Stimulated activated CD4-positive, alpha-beta T cell treated with anti-CD3 and anti-CD28 coated beads, Interleukin-1b, Interleukin-23, amount 100 ng/mL, for 48 hours (primary cell): ENCODE results near the gene GLRA2.

Experiments used
- DNase-seq: peaks from one replicate; pipeline ENCODE4 v3.0.0-alpha.2; 2020

GLRA2 gene

DNA sequence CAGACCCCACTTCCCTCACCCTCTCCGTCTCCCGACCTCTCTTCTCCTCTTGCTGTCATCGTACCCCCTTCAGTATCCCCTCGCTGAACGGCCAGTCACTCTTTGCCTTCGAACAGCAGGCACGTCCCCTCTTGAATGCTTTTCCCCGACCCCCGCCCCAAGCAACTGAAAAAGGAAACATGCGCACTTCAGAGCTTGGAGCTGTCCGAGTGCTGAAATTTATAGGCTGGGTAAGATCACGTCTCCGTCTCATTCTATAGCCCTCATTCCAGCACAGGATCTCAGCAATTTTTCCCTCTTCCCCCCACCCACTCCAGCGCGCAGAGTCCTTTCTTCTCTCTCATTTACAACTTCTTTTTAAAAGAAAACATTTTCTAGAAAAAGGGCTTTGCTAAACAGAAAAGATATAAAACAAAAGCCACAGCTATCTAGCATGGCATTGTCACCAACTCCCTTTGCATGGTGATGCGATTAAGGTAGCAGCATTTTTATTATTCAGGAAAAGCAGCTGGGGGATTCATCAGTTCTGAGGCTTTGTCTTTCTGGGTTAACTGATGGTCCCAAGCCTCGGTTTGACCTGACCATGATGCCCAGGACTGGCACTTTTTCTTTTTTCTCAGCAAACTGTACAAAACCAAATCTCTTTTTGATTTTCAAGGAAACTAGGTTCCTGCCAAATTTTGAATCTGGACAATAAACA lies at the start of gene GLRA2:
Gene GLRA2 (plus strand): TSS at position 247 of the 700 bp plus-strand sequence. CDS start 522 bp downstream, outside the sequence.
- DNase-seq = no peak

DNA sequence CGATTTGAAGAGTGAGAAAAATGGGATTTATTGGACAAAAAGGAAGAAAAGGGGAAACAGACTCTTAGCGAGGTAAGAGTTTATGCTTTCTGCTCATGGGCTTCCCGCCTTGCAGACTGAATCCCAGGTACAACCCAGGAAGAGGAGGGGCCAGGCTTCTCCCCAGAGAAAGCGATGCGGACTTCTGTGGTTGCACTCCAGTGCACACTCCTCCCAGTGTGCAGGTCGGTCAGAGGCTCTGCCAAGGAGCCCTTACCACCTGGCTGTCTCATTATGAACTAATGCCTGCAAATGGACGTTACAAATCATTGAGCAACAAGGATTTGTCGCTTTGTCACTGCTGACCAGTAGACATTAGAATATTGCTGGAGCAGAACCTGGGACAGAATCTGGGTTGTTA lies 39.9 kb upstream of the GLRA2 start:
- DNase-seq = no peak

DNA sequence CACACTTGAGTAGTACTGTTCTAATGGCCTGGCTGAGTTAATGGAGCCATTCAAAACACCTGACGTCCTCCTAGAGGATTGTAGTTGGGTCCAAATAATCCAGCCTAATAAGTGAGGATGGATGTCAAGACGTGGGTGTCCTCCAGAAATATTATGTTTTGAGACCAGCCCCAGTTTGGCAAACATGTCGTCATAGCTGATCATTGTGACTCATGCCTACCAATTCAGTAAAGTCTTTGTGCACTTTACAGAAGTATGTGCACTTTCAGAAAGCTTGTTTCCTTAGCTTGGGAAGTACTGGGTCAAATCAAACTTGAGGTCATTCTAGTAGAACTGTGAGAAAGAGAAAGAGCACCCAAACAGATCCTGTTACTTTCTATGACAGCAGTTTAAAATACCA lies 37.6 kb upstream of the GLRA2 start:
- DNase-seq = no peak

DNA sequence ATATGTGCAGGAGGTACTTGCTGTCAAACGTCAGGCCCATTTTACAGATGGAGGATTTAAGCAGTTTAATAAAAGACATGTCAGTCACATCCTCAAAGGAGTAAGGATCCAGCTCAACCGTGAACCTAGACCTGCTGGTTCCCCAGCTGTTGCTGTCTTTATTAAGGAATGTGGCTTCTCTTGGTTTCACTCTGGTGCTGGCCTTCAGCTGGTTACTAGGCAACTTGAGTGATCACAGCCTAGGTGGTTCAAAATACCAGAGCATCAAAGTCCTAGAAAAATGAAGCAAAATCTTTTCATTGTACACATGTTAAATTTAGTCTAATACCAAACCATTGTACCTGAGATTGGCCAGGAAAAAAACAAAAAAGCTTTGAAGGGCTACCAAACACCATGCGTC lies 32.7 kb upstream of the GLRA2 start:
- no peak for DNase-seq

DNA sequence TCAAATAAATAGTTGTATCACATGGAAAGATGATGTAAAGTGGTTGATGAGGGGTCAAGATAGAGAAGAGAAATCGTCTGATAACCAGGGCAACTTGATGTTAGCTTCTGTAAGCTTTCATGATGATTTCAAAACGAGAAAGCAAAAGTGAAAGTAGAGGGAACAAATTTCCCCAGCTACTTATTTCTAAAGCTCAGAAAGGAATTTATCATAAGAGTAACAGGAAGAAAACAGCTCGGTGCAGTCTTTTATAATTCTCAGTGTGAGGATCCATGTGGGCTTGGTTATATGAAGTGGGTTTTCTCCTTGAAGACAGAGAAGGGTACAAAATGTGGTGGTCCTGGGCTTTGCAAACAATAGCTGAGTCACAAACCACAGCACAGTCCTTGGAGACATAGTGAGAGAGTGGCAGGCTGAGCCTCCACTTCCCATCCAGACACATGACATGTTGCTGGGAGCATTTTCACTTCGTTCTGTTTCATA lies 32.1 kb upstream of the GLRA2 start:
- DNase-seq = no peak

DNA sequence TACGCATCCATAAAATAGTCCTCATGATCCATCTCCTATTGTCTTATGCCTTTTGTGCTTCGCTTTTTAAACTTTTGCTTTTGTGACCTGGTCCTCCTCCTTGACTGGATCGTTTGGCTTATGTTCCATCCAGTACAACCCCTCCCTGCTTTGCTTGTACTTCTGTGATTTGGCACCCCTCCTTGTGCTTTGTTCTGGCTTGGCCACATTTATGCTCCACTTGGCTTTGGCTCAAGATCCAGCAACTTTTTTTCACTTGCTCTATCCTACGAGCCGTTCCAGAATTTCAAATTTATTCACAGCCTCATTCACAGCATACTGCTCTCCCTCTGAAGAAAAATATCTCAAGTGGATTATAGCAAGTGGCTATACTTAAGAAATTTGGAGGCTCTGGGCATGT lies 28.0 kb upstream of the GLRA2 start:
- no peak for DNase-seq

DNA sequence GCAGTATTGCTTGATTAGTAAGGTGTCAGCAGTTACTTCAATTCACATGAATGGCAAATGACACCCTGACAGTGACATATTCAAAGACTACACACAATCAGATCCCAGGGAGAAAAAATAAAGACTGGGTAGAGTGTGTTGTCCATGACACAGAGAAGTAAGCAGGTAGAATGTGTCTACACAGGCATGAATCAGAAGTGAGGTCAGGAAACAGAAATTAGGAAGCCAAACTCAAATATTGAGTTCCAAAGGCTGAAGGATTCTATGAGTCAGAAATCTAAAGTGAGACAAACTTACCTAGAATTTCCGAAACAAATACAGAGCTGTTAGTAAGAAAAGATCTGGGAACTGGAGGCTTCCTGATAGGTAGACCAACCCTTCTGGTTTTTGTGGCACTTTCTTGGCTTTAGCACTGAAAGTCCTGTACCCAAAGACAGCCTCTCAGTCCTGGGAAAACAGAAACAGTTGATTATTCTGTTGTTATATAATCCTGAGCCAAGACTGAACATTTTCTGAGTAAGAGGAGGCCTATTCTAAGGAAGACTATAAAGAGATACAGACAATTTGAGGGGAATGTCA lies 24.3 kb upstream of the GLRA2 start:
- no peak for DNase-seq

DNA sequence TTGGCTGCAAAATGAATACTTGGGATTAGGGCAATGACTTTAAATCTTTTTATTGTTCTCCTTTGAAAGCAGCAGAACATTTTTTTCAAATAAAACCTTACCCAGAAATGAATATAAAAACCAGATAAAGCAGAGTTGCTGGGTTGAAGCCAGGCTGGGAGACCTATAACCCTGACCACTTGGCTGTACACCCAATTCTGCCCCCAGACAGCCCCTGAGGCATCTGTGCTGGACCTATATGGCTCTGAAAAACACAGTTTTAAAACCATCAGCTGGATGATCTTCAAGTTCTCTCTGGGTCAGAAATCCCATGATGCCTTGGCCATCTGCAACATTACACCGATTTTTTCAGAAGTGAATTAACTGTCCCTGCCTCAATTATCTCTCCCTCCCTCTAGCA lies 23.7 kb upstream of the GLRA2 start:
- no peak for DNase-seq

DNA sequence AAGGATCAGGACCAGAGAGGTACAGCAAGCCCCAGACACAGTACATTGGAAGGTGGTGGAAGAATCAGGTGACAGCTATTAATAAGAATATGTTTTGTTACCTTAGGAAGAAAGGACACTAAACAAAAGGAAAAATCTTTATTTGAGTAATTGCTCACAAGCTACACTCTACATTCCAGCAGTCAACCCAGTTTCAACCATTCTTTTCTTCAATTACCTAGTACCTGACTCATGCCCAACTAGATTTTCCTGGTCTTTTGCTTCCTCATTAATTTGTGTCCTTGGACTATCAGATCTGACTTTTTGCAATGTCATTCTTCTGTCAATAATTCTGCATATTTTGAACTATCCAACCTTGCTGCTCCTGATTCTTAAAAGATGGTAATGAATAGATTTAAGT lies 22.5 kb upstream of the GLRA2 start:
- DNase-seq = no peak

DNA sequence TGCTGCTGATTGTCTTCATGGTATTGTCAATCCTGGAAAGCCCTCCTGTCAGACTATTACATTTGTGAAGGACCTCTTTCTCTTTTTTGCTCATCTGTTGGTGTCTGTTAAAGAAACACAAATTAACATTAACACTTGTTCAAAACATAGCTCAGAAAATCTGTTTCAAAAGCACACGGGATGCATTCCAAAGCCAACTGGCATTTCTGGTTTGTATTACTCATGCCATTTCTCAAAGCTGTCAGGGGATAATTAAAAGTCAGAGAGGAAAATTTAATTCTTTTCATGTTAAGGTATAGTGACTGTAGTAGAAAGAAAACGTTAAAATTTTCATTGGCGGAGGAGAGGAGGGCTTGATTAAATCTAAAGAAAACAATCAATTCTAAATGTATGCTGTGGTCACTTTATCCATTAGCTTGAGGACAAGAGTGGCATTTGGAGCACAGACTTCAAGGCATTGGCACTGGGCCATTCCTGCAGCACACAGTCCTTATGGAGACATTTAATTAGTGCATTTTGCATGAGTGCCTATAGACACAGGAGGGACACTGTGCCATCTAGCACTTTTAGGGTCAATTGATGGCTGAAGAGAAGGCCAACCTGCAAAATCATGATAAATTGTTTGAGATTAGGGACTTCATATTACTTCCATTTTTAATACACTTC lies 21.2 kb upstream of the GLRA2 start:
- no peak for DNase-seq

DNA sequence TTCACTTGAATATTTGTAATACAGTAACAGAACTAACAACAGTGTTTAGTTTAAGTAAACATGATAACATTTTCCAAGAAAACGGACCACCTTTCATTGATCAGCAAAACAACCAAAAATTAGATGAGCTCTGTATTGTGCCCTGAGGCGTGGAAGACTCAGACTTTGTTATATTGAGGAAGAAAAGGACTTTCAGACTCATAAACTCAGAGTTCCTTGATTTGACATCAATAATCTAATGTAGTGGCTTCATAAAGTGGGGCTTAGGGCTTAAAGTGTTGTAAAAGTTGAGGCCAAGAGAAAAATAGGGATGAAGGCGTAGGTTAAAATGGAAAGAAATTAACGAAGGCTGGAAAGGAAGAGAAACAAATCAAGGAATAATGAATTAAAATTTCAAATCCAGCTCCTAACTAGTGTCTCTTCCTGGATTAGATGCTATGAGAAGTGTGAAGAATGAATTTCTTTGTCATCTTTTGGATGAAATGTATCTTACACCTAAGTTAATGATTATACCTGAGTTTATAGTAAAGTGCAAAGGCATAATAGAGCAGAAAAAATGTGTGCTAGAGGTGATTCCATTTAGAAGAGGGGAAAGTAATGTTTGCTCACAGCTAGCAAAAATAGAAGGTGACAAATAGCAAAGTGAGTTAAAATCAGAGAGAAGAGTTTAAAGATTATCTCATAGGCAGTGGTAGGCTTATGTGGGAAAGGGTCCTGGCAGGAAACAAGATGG lies 19.8 kb upstream of the GLRA2 start:
- no peak for DNase-seq

DNA sequence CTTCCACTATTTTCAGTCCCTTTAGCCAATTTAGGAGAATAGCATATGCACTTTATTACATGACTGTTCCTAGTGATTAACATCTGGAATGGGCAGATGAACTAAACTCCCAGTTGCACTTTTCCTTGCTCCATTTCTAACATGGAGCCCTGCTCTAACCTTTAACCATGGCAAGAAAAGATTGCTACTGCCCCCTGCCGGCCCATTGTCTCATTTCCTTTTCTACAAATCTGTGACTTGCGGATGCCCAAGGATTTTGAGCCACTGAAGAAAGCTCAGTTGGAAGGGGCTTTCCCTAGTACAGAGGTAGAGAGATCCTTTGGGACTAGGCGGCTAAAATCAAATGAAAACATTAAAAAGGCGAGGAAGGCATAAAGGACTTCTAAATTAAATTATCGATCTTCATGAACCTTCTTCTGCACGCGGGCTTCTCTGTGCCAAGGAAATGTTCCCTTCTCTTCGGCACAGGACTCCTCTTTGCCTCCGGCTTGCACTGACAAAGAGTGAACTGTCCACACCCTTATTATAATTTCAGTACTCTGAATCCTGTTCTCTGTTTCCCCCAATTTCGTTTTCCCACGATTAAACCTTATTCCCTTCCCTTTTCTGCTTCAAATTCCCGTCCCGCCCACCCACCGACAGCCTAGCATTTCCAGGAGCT lies 577 bp upstream of the GLRA2 start:
- peak; percentile 48 for DNase-seq

DNA sequence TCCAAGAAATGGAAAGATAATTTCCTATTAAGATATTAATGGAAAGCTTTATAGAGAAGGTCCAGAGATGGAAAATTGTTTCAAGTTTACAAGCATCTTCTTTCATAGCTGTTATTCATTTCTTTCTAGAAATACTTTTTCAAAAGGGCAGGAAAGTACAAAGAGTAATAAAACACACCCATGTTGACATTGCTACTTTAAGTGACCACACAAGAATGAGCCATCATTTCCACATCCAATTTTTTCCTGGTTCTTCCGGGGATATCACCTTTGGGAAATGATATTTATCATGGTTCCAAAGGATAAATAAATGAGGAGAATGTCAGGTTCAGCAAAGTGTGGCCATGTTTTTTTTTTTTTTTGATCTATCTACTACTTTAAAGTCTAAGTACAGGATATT lies 4.5 kb downstream of the GLRA2 start:
- no peak for DNase-seq

DNA sequence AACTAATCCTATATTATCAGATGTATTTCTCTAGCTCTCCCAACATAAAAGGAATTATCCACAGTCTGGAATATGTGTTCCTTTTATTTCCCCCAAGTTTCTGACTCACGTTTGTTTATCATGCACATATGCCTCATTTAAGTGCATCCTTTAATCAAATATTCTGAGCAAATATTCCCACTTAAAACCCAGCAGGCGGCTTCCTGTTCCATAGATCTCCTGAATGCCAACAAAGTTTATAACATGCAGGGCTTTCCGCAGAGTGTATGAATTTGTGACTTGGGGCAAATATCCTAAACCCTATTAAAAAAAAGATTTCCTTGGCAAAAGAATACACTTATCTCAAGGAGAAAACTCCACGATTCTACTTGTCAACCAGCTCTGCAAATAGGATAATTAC lies 16.9 kb downstream of the GLRA2 start:
- no peak for DNase-seq

DNA sequence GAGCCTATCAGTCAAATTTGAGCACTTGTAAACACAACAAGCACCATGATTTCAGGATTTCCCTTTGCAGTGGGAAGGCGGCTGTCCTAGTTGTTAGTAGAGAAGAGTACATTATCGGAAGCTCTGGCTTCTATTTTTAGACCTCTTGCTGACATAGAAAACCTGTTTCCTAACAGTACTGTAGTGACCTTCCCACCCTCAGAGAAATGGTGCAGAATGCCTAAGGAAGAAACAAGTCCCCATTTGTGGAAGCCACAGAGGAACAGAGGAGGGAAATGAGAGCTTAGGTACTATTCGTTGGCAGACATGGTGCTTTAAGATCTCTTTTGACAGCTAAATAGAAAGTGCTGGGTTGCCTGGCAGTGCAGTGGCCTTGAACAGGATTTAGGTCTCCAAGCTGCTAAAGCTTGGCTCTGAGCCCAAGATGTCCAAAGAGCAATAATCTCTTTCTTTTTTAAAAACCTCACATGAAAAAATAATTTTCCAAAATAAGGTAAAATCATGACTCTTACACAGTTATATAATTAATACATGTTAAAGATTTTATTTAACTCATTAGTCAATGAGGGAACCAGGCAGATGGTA lies 24.9 kb downstream of the GLRA2 start:
- no peak for DNase-seq

DNA sequence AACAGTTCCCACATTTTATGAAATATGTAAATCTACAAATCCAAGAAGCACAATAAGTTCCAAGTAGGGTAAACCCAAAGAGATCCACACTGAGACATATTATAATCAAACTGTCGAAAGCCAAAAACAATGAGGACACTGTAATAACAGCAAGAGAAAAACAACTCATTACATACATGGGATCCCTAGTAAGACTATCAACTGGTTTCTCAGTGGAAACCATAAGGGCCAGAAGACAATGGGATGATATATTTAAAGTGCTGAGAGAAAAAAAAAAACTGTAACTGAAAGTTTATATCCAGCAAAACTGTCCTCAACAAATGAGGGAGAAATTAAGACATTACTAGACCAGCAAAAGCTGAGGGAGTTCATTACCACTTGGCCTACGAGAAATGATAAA lies 34.7 kb downstream of the GLRA2 start:
- DNase-seq = no peak

DNA sequence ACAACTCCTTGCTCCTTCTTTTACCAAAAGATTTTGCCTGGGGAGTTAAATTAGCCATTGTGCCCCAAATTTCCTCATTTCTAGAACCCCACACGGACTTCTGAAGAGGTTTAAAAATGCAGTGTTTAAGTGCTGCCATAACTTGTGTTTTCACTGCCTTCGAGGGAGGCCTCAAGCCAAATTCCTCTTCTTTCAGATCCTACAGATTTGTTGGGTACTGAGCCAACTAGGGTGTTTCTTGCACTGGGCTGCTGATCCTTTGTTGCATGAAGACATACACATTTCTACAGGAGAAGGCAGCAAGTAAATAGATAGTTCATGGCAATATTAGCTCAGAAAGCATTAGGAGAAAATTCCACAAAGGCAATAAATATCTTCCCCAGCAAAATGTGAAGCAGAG lies 43.8 kb downstream of the GLRA2 start:
- no peak for DNase-seq

DNA sequence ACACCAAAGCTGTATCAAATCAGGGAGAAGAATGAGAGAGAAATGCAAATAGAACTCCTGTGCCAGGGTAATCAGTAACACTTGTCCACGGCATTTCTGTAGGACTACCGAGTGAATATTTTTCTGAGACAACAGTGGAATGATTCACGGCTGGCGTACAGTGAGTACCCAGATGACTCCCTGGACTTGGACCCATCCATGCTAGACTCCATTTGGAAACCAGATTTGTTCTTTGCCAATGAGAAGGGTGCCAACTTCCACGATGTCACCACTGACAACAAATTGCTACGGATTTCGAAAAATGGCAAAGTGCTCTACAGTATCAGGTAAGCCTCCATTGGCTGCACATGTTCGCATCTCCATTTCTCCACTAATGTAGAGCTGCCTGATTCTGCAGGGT lies 51.7 kb downstream of the GLRA2 start:
- DNase-seq = no peak

DNA sequence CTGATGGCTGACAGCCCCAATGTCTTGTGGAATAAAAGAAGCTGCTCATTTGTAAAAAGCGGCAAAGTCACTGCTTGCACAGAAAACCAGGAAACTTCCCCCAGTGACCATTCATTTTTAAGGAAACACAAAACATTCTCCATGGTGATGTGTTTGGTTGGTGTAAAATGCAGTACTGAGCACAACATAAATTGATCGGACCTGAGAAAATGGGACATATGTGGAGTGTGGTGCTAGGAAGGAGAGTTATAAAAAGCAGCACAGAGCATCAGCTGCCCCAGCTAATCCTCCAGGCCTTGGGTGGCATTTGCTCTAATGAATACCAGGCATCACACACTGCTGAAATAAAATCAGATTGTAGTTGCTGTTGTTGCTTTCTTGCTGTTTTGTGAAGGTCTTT lies 55.2 kb downstream of the GLRA2 start:
- no peak for DNase-seq

DNA sequence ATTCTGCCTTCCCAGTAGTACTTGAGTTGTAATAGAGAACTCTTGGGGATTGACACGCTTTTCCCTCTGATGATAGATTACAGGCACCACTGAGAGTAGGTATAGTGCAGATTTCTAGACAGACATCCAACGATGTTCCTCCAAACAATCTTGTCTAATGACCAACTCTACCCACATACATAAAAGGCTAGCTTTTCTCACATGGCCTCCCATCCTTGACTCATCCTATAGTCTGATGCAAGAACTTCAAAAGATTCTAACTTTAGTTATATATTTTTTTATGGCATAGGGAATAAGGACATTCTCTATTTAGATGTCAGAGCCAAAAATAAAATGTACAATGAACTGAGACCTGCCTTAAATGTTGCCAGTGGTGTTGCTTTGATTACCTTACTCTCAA lies 60.9 kb downstream of the GLRA2 start:
- no peak for DNase-seq

DNA sequence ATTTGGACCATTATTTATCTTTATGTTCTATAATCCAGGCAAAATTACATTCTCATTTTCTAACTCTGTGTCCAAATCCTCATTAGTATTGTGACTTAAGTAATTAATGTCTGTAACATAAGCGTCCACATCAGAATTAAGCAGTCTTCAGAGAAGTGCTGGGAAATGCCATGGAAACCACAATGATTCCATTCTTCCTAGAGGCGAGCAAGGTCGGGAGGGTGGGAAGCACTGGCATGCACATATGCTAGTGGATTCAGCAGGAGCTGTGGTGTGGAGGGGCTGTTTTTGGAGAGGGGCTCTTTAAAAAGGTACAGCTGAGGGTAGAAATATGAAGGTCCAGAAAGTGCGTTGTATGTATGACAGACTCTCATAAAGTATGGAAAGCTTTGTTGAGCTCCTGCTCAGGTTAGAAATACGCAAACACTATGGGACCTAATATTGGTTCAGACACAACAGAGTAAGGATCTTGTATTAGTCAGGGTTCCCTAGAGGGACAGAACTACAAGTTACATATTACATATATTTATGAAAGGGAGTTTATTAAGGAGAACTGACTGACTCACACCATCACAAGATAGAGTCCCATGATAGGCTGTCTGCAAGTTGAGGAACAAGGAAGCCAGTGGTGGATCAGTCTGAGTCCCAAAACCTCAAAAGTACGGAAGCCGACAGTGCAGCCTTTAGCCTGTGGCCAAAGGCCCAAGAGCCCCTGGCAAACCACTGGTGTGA lies 61.5 kb downstream of the GLRA2 start:
- no peak for DNase-seq

DNA sequence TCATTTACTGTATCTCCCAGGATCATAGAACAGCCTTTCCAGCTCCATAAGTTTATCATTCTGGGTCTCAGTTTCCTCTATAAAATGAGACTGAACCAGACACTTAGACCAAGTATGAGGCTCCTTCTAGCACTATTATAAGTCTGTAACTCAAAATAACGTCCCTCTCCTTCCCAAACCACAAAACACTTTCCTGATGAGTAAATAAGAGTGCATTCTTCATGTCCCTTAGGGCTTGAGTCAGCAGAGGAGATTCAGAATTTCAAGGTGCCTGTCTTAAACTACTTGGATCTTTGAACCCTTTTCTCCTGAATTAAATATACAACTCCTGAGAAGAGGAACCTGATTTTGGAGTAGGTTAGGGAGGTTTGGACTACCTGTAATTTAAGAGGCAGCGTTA lies 62.6 kb downstream of the GLRA2 start:
- DNase-seq = no peak
